Esophagus muscularis mucosa (tissue), 3 donors: ENCODE results near the gene PRR5L.

Source experiments
- CTCF ChIP-seq, 3 experiments: fragments of 200-600 bp in 2 of 3; fragments of 450-650 bp in 1 of 3; sonication (generic) in 2 of 3; IDR thresholded peaks; one replicate each; pipeline ENCODE4 v1.5.1; 2017 to 2019; ENCODE audit warnings: antibody characterized with exemption in 3 of 3, mild to moderate bottlenecking in 2 of 3, moderate library complexity in 1 of 3
- POLR2A ChIP-seq: fragments of 450-650 bp; IDR thresholded peaks from one replicate; pipeline ENCODE4 v1.6.1; 2017; ENCODE audit warnings: antibody characterized with exemption, moderate library complexity, mild to moderate bottlenecking, low read depth

GRCh38 chr11:36394926-36395325 lies 98.8 kb downstream of the PRR5L start:
- no peak for TF ChIP-seq CTCF (IDR thresholded peaks at IDR 0.05)
- no peak for TF ChIP-seq POLR2A
